ENCODE data around the gene OR9Q1. TPM values are rescaled to one million over a fixed set of nuclear protein-coding genes. Genes with fewer than 3 reads are reported as not detected.

The OR9Q1 gene
- total RNA-seq, 4 donors from 2014 or later, result not detected

DNA sequence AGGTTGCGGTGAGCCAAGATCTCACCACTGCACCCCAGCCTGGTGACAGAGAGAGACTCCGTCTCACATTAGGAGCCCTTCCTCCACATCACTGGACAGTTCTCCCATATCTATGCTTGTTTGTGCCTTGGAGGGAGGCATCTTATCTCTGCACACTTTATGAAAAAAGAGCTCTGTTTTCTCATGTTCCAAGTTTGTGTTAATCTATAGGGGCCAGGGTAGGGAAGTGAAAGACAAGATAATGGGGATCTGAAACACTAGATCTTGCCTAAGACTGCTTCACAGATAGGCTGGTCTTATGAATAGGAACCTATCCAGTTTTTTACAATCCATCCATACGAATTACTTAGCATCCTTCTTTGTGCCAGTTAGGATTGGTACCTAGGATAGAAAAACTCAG lies 24.1 kb downstream of the OR9Q1 start:
- WGBS, result 85% methylated on average over 3 of the region's 3 CpGs
- intact Hi-C loops (cut with DNase I), result no loop called here
- no peak for DNase-seq (ENCODE audit: extremely low spot score)
- Histone ChIP-seq H3K36me3 (no peaks in the 10 kb centered on the region), H3K27me3 (no peaks in the 10 kb centered on the region), H3K9me3 (no peaks in the 10 kb centered on the region), H3K4me3 (no peak overlapping the region), H3K4me1 (no peaks in the 10 kb centered on the region), H3K27ac (replicated peaks in 1 of 4) (no peak overlapping the region)
- TF ChIP-seq POLR2A (IDR thresholded peaks at IDR 0.05; ENCODE audit: low read depth) (no peak), CTCF (IDR thresholded peaks at IDR 0.05) (no peak), POLR2AphosphoS5 (IDR thresholded peaks at IDR 0.05) (no peak), EP300 (IDR thresholded peaks at IDR 0.05) (no peak)

DNA sequence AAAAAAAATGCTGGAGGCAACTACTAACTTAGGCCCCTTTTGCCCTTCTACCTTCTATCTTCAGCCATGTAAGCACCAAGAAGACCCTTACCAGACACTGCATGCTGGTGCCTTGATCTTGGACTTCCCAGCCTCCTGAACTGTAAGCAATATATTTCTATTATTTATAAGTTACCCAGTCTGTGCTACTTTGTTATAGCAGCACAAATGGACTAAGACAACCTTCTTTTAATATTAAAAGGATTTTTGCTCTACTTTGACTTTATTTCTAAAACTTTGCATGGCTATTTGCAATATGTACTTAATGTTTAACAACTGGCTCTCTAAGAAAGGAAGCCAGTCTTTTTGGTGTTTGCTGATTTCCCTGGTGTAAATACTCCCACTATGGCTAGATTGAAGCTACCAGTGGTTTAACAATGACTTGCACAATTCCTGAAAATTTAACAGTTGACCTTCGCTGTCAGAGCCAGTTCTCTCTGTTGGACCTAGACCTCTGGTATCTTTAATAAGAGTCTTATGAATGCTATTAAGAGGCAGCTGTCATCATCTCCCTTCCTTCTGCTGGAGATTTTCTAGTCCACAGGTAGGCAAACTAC lies 32.2 kb downstream of the OR9Q1 start:
- TF ChIP-seq POLR2AphosphoS5 (IDR thresholded peaks at IDR 0.05) (no peak), POLR2A (IDR thresholded peaks at IDR 0.05; ENCODE audit: low read depth) (no peak), EP300 (IDR thresholded peaks at IDR 0.05) (no peak), CTCF (IDR thresholded peaks at IDR 0.05) (no peak)
- intact Hi-C loops (cut with DNase I), result no loop called here
- 100% methylated on average over 1 of the region's 1 CpG for WGBS
- H3K4me1 ChIP-seq, result peaks cover 9 to 22% (median 12%) of the 10 kb centered on the region in 4 donors
- no peaks in the 10 kb centered on the region for H3K9me3 ChIP-seq
- H3K27ac ChIP-seq (replicated peaks in 1 of 4), result no peak overlapping the region
- no peaks in the 10 kb centered on the region for H3K36me3 ChIP-seq
- no peaks in the 10 kb centered on the region for H3K27me3 ChIP-seq
- no peak for DNase-seq (ENCODE audit: extremely low spot score)
- no peak overlapping the region for H3K4me3 ChIP-seq

GRCh38 chr11:58057481-58057880 lies 33.8 kb downstream of the OR9Q1 start:
- peaks cover 9 to 22% (median 12%) of the 10 kb centered on the region in 4 donors for H3K4me1 ChIP-seq
- H3K27me3 ChIP-seq, result no peaks in the 10 kb centered on the region
- peak; percentile 24 for DNase-seq (ENCODE audit: extremely low spot score)
- no peak overlapping the region for H3K4me3 ChIP-seq
- no peaks in the 10 kb centered on the region for H3K36me3 ChIP-seq
- no peak overlapping the region for H3K27ac ChIP-seq (replicated peaks in 1 of 4)
- WGBS, result 89% methylated on average over 3 of the region's 3 CpGs
- TF ChIP-seq POLR2AphosphoS5 (IDR thresholded peaks at IDR 0.05), result no peak
- TF ChIP-seq EP300 (IDR thresholded peaks at IDR 0.05), result no peak
- no peaks in the 10 kb centered on the region for H3K9me3 ChIP-seq
- intact Hi-C loops (cut with DNase I), result no loop called here

GRCh38 chr11:58058276-58059006 lies 34.8 kb downstream of the OR9Q1 start:
- no peaks in the 10 kb centered on the region for H3K36me3 ChIP-seq
- H3K27me3 ChIP-seq, result no peaks in the 10 kb centered on the region
- peaks cover 9 to 22% (median 12%) of the 10 kb centered on the region in 4 donors for H3K4me1 ChIP-seq
- peak overlapping the region; percentile 15 to 60 (median 52) for H3K27ac ChIP-seq (replicated peaks in 1 of 4)
- intact Hi-C loops (cut with DNase I), result no loop called here
- H3K9me3 ChIP-seq, result no peaks in the 10 kb centered on the region
- TF ChIP-seq EP300 (IDR thresholded peaks at IDR 0.05), result no peak
- TF ChIP-seq POLR2A (IDR thresholded peaks at IDR 0.05; ENCODE audit: low read depth), result no peak
- TF ChIP-seq CTCF (IDR thresholded peaks at IDR 0.05), result no peak
- no peak for TF ChIP-seq POLR2AphosphoS5 (IDR thresholded peaks at IDR 0.05)
- DNase-seq (ENCODE audit: extremely low spot score), result peak; percentile 86
- 82% methylated on average over 8 of the region's 13 CpGs for WGBS
- no peak overlapping the region for H3K4me3 ChIP-seq

- Histone ChIP-seq H3K27me3 (no peaks in the 10 kb centered on the region), H3K27ac (replicated peaks in 1 of 4) (peak overlapping the region; percentile 15 to 60 (median 52)), H3K36me3 (no peaks in the 10 kb centered on the region), H3K4me1 (peaks cover 9 to 22% (median 12%) of the 10 kb centered on the region in 4 donors), H3K4me3 (no peak overlapping the region), H3K9me3 (no peaks in the 10 kb centered on the region)
- no peak for TF ChIP-seq POLR2AphosphoS5 (IDR thresholded peaks at IDR 0.05)
- TF ChIP-seq EP300 (IDR thresholded peaks at IDR 0.05), result no peak
- peak; percentile 10 for DNase-seq (ENCODE audit: extremely low spot score)
- WGBS, result 40% methylated on average over 4 of the region's 4 CpGs
- intact Hi-C loops (cut with DNase I), result no loop called here
Measured at GRCh38 chr11:58059007-58059350, 35.3 kb downstream of the OR9Q1 start.
